ENCODE data around the gene TRDN.

Gene TRDN

DNA sequence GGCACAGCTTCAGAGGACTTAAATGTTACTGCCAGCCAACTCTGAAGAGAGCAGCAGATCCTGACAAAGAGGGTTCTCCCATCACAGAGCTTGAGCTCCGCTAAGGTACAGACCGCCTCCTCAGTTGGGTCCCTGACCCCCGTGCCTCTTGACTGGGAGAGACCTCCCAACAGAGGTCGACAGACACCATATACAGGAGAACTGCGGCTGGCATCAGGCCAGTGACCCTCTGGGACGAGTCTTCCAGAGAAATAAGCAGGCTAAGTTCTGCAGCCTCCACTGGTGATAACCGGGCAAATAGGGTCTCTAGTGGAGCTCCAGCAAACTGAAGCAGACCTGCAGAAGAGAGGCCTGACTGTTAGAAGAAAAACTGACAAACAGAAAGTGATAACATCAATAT is 453.8 kb downstream of the TRDN start:
- H3K4me3 ChIP-seq (ENCODE audit: low read depth, low read length), result no peak overlapping the region

DNA sequence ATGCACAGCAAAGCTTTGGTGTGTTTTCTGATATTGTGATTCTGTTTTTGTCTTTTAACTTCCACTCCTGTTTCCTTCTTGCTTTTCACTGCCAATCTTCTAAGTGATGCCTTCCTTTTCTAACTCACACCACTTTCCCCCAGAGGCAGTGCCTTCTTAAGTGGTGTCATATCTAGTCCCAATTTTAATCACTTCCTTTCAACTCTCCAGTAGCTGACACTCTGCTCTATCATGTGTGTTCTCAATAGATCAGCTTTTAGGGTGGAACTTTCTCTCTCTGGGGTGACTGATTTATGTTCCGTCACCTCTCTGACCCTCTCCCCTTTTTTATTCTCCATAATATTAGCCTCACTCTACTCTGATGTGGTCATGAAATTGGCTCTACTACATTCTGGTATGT is 460.0 kb downstream of the TRDN start:
- no peak overlapping the region for H3K4me3 ChIP-seq (ENCODE audit: low read depth, low read length)

DNA sequence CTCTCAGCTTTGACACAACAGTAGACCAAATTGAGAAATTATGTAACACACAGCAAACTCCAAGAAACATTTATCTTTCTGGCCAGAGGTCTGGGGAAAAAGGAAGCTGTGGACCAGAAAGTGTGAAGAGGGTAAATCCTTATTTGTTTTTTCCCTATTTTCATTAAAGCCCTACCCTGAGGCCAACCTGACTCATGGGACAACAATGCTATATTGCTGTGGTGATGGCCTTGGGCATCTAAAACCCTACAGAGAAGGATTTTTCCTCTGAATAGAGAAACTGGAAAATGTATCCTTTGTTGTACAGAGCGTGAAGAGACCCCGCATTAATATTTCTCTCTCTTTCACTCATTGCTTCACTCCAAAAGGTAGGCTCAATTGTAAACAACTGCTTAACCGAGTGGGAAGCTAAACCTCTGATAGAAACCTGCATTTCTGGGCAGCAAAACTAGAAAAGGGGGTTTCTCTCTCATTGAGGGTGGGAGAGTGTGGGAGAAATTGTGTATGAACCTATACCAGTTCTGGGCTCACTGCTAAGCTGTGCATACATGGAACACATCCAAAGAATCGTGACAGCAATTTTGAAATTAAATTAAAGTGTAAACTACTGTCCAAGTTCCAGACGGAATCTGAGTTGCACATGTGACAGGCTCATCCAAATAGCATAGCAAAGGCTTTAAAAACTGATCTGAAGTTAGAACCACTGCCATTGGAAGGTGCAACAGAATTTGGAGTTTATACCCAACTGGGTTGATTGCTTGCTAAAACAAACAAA is 465.2 kb downstream of the TRDN start:
- H3K4me3 ChIP-seq (ENCODE audit: low read depth, low read length), result no peak overlapping the region

DNA sequence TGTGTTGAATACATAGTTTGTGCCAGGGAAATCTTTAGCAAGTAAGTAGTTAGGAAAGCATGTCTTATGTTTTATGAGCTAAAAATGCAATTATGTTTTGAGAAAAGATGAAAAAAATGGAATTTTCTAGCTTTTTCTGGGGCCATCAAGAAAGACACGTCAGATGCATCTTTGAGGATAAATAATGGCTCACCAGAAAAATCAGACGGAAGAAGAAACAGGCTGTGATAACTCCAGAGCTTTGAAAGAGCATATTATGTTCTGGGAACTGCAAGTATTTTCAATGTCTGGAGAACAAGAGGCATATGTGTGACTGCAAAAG is 467.0 kb downstream of the TRDN start:
- H3K4me3 ChIP-seq (ENCODE audit: low read depth, low read length), result no peak overlapping the region

DNA sequence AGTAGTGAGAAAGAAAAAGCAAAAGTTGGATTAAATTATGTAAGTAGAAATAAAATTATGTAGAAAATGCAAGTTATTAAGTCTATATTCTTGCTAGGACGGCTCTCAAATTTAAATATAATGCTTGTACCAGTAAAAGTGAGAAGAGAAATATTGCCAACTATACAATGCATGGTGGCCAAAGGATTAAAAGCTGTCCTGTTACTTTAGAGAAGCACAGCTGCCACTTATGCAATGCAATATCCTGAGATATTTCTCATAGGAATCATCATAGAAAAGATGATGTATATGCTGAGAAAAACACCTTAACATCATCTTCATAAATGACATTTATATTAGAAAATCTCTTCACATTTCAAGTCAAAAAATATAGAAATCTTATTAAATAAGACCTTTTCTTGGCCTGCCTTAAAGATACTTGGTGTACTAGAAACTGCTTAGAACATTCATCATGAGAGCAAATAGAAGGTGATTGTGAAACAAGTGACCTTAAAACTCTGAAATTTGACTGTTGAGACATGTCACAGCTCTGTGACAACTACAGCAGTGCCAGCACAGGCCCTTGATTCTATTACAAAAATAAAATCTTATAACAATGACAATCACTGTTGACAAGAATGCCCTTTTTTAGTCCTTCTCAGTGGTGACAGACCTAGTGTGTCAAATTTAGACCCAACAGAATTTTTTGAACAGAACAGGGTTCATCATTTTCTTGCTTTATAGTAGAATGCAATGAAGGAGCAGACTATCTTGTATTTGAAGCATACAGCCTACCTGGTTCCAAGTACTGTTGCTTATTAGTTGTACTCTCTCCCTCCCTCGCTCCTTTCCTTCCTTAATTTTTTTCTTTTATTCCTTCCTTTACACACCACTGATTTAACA is 467.6 kb downstream of the TRDN start:
- H3K4me3 ChIP-seq (ENCODE audit: low read depth, low read length), result no peak overlapping the region

DNA sequence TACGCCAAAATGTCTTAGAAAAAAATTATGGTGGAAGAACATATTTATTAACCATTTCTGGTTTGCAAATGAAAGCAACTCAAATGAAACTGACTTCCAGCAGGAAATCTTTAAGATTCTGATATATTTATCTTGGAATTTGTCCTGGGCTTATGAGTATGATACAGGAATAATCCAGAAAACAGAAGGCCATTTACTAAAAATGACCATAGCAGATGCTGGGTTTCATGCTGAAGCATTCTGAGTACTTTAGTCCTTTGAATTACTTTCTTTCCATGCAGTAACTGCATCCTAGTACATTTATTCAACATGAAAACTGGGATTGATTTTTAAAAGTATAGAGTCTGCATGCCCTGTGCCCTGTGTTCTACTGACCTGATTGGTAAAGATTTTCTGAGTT is 468.3 kb downstream of the TRDN start:
- H3K4me3 ChIP-seq (ENCODE audit: low read depth, low read length), result no peak overlapping the region

Measured in iPS-11a (cell line).